KMS-11 (cell line): ENCODE results near the gene FAM78A.
A peak's percentile ranks its signal among the peaks of the same experiment; 100 is the strongest.

ENCODE experiments used
- H2AFZ ChIP-seq: fragments of 200-600 bp; sonication (generic); 2 replicates; pipeline ENCODE4 v1.6.1; 2016; ENCODE audit warnings: antibody characterized with exemption, mixed run types, low read depth
- H3K27ac ChIP-seq: fragments of 200-600 bp; sonication (generic); 2 replicates; pipeline ENCODE4 v1.6.1; 2016; ENCODE audit warnings: mild to moderate bottlenecking, mixed run types
- H3K27me3 ChIP-seq: fragments of 200-600 bp; sonication (generic); 2 replicates; pipeline ENCODE4 v1.6.1; 2017; ENCODE audit warnings: mild to moderate bottlenecking, low read depth, mixed run types, moderate library complexity; ENCODE audit not compliant: insufficient read depth
- H3K36me3 ChIP-seq: fragments of 200-600 bp; sonication (generic); 2 replicates; pipeline ENCODE4 v1.6.1; 2017; ENCODE audit warnings: mild to moderate bottlenecking, mixed run types; ENCODE audit not compliant: insufficient read depth
- H3K4me1 ChIP-seq: fragments of 200-600 bp; sonication (generic); 2 replicates; pipeline ENCODE4 v1.6.1; 2016; ENCODE audit warnings: mild to moderate bottlenecking, low read depth, mixed run types; ENCODE audit not compliant: poor library complexity, severe bottlenecking
- H3K4me2 ChIP-seq: fragments of 200-600 bp; sonication (generic); 2 replicates; pipeline ENCODE4 v1.7.0; 2016; ENCODE audit warnings: mild to moderate bottlenecking, mixed run types
- H3K4me3 ChIP-seq: fragments of 200-600 bp; sonication (generic); IDR thresholded peaks from 2 replicates; pipeline ENCODE4 v1.6.1; 2017; ENCODE audit warnings: low read depth, low read length, mixed read lengths; ENCODE audit not compliant: insufficient read depth
- H3K79me2 ChIP-seq: fragments of 200-600 bp; sonication (generic); 2 replicates; pipeline ENCODE4 v1.6.1; 2016; ENCODE audit warnings: low read depth, mixed run types; ENCODE audit not compliant: insufficient read depth
- H3K9ac ChIP-seq: fragments of 200-600 bp; sonication (generic); 2 replicates; pipeline ENCODE4 v1.6.1; 2016; ENCODE audit warnings: mild to moderate bottlenecking, mixed run types
- H4K20me1 ChIP-seq: fragments of 200-600 bp; sonication (generic); 2 replicates; pipeline ENCODE4 v1.6.1; 2016; ENCODE audit warnings: mild to moderate bottlenecking, mixed run types; ENCODE audit not compliant: insufficient read depth
- CTCF ChIP-seq: fragments of 200-600 bp; sonication (generic); conservative IDR thresholded peaks from 2 replicates; pipeline ENCODE4 v1.6.1; 2017; ENCODE audit warnings: low read depth, mild to moderate bottlenecking, antibody characterized with exemption, low read length, moderate library complexity, mixed read lengths

FAM78A gene

GRCh38 chr9:131239161-131239975 is 36.9 kb downstream of the FAM78A start:
- Histone ChIP-seq H3K27me3 (no peaks in the 10 kb centered on the region), H3K4me2 (peak overlapping the region; percentile 72; the same call in 1 of the 2 replicates), H4K20me1 (no peaks in the 10 kb centered on the region), H3K79me2 (no peaks in the 10 kb centered on the region), H3K9ac (no peak overlapping the region), H3K4me1 (peaks cover 39% of the 10 kb centered on the region), H2AFZ (no peak overlapping the region), H3K27ac (peak overlapping the region; percentile 79; the same call in 1 of the 2 replicates), H3K4me3 (no peak overlapping the region), H3K36me3 (no peaks in the 10 kb centered on the region)
- TF ChIP-seq CTCF = no peak

- no peak overlapping the region for H3K4me3 ChIP-seq
- no peaks in the 10 kb centered on the region for H4K20me1 ChIP-seq
- peak overlapping the region; percentile 79 for H3K27ac ChIP-seq
- peak overlapping the region; percentile 45; the same call in 1 of the 2 replicates for H3K9ac ChIP-seq
- H3K36me3 ChIP-seq = no peaks in the 10 kb centered on the region
- no peak for TF ChIP-seq CTCF
- H3K79me2 ChIP-seq = no peaks in the 10 kb centered on the region
- peak overlapping the region; percentile 72 for H3K4me2 ChIP-seq
- H3K4me1 ChIP-seq = peaks cover 39% of the 10 kb centered on the region
- H2AFZ ChIP-seq = peak overlapping the region; percentile 28
- no peaks in the 10 kb centered on the region for H3K27me3 ChIP-seq
Measured at GRCh38 chr9:131238402-131239021, 37.8 kb downstream of the FAM78A start.

GRCh38 chr9:131237931-131238401 is 38.3 kb downstream of the FAM78A start:
- Histone ChIP-seq H4K20me1 (no peaks in the 10 kb centered on the region), H2AFZ (peak overlapping the region; percentile 28), H3K4me1 (peaks cover 39% of the 10 kb centered on the region), H3K4me3 (no peak overlapping the region), H3K27me3 (no peaks in the 10 kb centered on the region), H3K4me2 (peak overlapping the region; percentile 72), H3K36me3 (no peaks in the 10 kb centered on the region), H3K79me2 (no peaks in the 10 kb centered on the region), H3K9ac (peak overlapping the region; percentile 45; the same call in 1 of the 2 replicates), H3K27ac (peak overlapping the region; percentile 79)
- no peak for TF ChIP-seq CTCF

GRCh38 chr9:131237291-131237690 is 39.0 kb downstream of the FAM78A start:
- Histone ChIP-seq H3K27me3 (no peaks in the 10 kb centered on the region), H2AFZ (no peak overlapping the region; the same call in 1 of the 2 replicates), H3K9ac (peak overlapping the region; percentile 34; the same call in 1 of the 2 replicates), H3K4me1 (peaks cover 39% of the 10 kb centered on the region), H3K79me2 (no peaks in the 10 kb centered on the region), H3K27ac (peak overlapping the region; percentile 79), H4K20me1 (no peaks in the 10 kb centered on the region), H3K4me2 (peak overlapping the region; percentile 72), H3K36me3 (no peaks in the 10 kb centered on the region), H3K4me3 (no peak overlapping the region)
- TF ChIP-seq CTCF = no peak
